Motor neuron (in vitro differentiated cells): ENCODE data around the gene CTSC. TPM values are rescaled to one million over a fixed set of nuclear protein-coding genes. Genes with fewer than 3 reads are reported as not detected.

Source experiments
- ATAC-seq, 8 experiments: fragments of 200-7000 bp; cut with Tn5 transposase; replicated peaks in 6 of 8; 2 replicates each; pipeline ENCODE4 v1.8.0; 2021; ENCODE audit warnings: mild to moderate bottlenecking in 8 of 8, moderate library complexity in 8 of 8
- H3K27ac ChIP-seq, 2 donors: fragments of 250-450 bp; sonication (Bioruptor Pico); 2 replicates each; pipeline ENCODE4 v1.9.0; 2021; ENCODE audit warnings: antibody characterized with exemption in 2 of 2, mild to moderate bottlenecking in 2 of 2, moderate library complexity in 1 of 2
- H3K4me1 ChIP-seq, 2 donors: fragments of 250-450 bp; sonication (Bioruptor Pico); replicated peaks in 1 of 2; 2 replicates each; pipeline ENCODE4 v1.6.1; 2021; ENCODE audit warnings: antibody characterized with exemption in 2 of 2, mild to moderate bottlenecking in 2 of 2, moderate library complexity in 1 of 2
- H3K4me3 ChIP-seq, 5 donors: fragments of 250-450 bp; sonication (Bioruptor Pico); 2 replicates each; pipeline ENCODE4 v1.9.0; 2021; ENCODE audit warnings: antibody characterized with exemption in 5 of 5, mild to moderate bottlenecking in 5 of 5, moderate library complexity in 4 of 5
- WGBS, 10 experiments: fragments of 450-650 bp; shearing (Covaris generic); methylation state at CpG; one replicate each; pipeline ENCODE4 v1.0.0; 2022; 5-methylcytosine and 5-hydroxymethylcytosine counted together
- in situ Hi-C, 9 experiments: fragments of 400-800 bp; cut with MboI; loops; one replicate each; pipeline ENCODE4 v1.15.0; 2021; ENCODE audit warnings: low sequenced_read_pairs in 9 of 9, low pct_unique_long_range_greater_than_20kb in 2 of 9; ENCODE audit not compliant: unreplicated experiment in 9 of 9
- total RNA-seq, 8 experiments: library from RNA; unstranded; fragments of 300-600 nt; gene quantifications; 2 replicates each; pipeline versions ENCODE4 v1.2.3 to v1.2.4, GENCODE V29; 2022

The CTSC gene
- total RNA-seq = 100 to 1,000 TPM in 2 of 8 experiments, 10 to 100 TPM in 4, 1 to 10 TPM in 2; 7.2 to 199 (median 32.4) TPM

DNA sequence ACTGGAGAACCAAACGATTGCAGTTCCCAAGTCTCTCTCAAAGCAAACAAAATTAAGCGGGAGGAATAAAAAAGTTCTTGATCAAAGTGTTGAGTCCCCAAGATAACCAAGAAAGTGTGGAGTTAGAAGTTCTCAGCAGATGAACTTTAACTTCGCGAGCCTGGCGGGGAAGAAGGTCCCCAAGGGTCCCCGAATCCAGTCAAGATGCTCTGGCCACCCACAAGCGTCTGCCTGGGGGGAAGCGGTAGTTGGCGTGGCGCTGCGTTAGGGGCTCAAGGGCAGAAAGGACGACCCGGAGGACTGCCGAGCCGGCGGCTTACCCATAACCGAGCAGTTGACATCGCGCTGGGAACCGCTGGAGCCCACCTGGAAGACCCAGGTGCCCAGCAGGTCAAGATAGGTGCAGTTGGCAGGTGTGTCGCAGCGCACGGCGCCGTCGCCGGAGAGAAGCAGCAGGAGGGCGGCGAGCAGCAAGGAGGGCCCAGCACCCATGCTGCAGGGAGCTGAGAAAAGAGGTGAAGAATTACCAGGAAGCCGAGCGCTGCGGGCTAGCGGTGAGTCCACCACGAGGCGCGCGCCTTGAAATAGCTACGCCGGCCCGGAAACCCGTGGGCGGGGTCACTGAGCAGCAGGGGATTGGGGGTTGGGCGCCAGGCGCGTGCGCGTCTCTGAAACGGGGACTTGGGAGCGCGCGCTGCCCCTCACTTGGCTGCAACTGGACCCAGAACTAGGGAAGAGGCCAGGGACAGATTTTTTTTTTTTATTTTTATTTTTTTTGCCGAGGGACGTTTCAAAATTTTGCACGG is at the start of gene CTSC:
TSS of gene CTSC (minus strand) at position 556 of the 806 bp plus-strand sequence. CDS start at position 492, 64 bp downstream.
- peak within 1 kb of the TSS; percentile 46 to 83 (median 70) for H3K4me3 ChIP-seq
- no peak within 1 kb of the TSS for H3K27ac ChIP-seq
- WGBS, 10 experiments = 0 to 8% (median 1%) methylated on average over 1 to 21 of the region's 54 CpGs; no CpG with 5 or more reads in 1 of the 10 experiments
- ATAC-seq = peak; percentile 92 to 99 (median 98)
- H3K4me1 ChIP-seq = peaks cover 3 to 7% of the 10 kb centered on the region in 2 donors
- in situ Hi-C loops = no loop called here

GRCh38 chr11:88384669-88385005 is 47.1 kb upstream of the CTSC start:
- no peak for ATAC-seq
- in situ Hi-C loops = no loop called here
- 62 to 100% (median 81%) methylated on average over 1 to 3 of the region's 3 CpGs; no CpG with 5 or more reads in 1 of the 10 experiments for WGBS, 10 experiments

GRCh38 chr11:88384004-88384668 is 46.6 kb upstream of the CTSC start:
- in situ Hi-C loops = no loop called here
- 40 to 92% (median 67%) methylated on average over 2 to 4 of the region's 4 CpGs for WGBS, 10 experiments
- Histone ChIP-seq H3K4me3 (no peak overlapping the region), H3K27ac (no peak overlapping the region), H3K4me1 (peaks cover 0 to 4% of the 10 kb centered on the region in 2 donors)
- ATAC-seq = no peak

More at GRCh38 chr11:88384669-88385005, 47.1 kb upstream of the CTSC start:
- H3K4me1 ChIP-seq = peaks cover 0 to 4% of the 10 kb centered on the region in 2 donors
- H3K27ac ChIP-seq = no peak overlapping the region
- no peak overlapping the region for H3K4me3 ChIP-seq

GRCh38 chr11:88383447-88383846 is 45.9 kb upstream of the CTSC start:
- in situ Hi-C loops = no loop called here
- no peak for ATAC-seq
- 28 to 83% (median 44%) methylated on average over 2 to 3 of the region's 3 CpGs; no CpG with 5 or more reads in 1 of the 10 experiments for WGBS, 10 experiments
- no peak overlapping the region for H3K4me3 ChIP-seq
- H3K4me1 ChIP-seq = peaks cover 0 to 4% of the 10 kb centered on the region in 2 donors
- H3K27ac ChIP-seq = no peak overlapping the region

GRCh38 chr11:88379130-88379529 is 41.6 kb upstream of the CTSC start:
- 0 to 100% (median 89%) methylated on average over 3 of the region's 3 CpGs for WGBS, 10 experiments
- in situ Hi-C loops = no loop called here
- peaks cover 0 to 4% of the 10 kb centered on the region in 2 donors for H3K4me1 ChIP-seq
- peak in 3 of 8 experiments; percentile 43 to 86 (median 82) for ATAC-seq
- no peak overlapping the region for H3K27ac ChIP-seq
- H3K4me3 ChIP-seq = no peak overlapping the region

- Histone ChIP-seq H3K4me1 (peaks cover 0 to 3% of the 10 kb centered on the region in 2 donors), H3K4me3 (no peak overlapping the region), H3K27ac (no peak overlapping the region)
- peak in 4 of 8 experiments; percentile 15 to 66 (median 40) for ATAC-seq
- in situ Hi-C loops = no loop called here
- WGBS, 10 experiments = 68 to 100% (median 85%) methylated on average over 1 to 4 of the region's 4 CpGs
Observed at GRCh38 chr11:88378422-88379066, 41.0 kb upstream of the CTSC start.

DNA sequence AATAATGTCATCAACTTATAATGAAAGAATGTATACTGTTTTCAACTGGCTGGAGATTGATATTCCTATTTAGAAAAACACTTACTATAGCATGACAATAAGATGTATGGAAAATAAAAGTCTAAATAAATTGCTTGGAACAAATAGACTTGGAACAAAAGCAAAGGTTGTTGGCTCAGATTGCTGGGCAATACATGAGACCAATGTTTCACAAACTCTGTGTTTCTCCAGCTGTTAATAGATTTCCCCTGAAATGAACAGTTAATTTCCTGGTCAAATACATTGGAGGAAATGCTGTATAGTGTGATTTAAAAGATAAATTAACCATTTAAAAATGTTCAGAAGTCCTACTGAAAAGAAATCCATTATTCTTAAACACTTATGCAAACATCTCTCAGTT is 40.1 kb upstream of the CTSC start:
- Histone ChIP-seq H3K27ac (no peak overlapping the region), H3K4me1 (no peaks in the 10 kb centered on the region), H3K4me3 (no peak overlapping the region)
- in situ Hi-C loops = no loop called here
- no peak for ATAC-seq

DNA sequence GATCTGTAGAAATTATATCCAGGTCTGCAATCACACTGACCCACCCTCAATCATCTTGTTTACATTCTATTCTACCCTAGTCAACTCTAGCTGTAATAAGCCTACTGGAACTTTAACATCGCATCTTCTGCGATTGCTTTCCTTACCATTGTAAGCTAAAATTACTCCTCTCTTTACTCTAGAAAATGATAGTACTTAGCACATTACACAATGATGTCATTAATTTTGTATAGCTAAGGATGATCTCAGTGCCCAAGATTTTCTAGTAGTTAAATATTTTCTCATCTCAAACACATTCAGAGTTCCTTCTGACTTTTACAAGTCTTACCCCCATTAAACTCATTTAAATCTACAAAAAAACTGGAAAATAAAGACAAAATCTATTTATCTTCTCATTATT is 39.6 kb upstream of the CTSC start:
- no peaks in the 10 kb centered on the region for H3K4me1 ChIP-seq
- 87 to 100% (median 94%) methylated on average over 2 of the region's 2 CpGs; no CpG with 5 or more reads in 1 of the 10 experiments for WGBS, 10 experiments
- H3K4me3 ChIP-seq = no peak overlapping the region
- no peak overlapping the region for H3K27ac ChIP-seq
- in situ Hi-C loops = no loop called here
- ATAC-seq = peak in 3 of 8 experiments; percentile 7 to 73 (median 53)

DNA sequence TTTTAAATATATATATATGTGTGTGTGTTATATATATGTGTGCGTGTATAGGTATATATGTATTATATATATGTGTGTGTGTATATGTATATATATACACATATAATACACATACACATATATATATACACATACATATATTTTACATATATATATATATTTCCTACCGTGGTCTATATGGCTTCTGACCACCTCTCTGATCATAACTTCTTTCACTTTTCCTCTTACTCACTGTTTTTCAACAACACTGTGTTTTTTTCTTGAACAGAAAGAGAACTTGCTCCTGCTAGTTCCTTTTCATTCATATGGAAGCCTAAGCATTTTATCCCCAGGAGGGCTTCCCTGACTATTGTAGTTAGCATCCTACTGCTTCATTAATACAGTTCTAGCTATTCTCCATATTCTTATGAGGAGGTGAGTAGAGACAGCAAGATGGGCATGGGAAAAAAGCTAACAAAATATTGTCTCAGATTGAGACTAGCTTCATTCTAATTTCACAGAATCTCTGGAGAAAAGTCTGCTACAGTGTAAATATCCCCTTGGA is 38.5 kb upstream of the CTSC start:
- ATAC-seq = no peak
- H3K4me3 ChIP-seq = no peak overlapping the region
- no peak overlapping the region for H3K27ac ChIP-seq
- 17 to 88% (median 50%) methylated on average over 1 to 2 of the region's 2 CpGs; no CpG with 5 or more reads in 5 of the 10 experiments for WGBS, 10 experiments
- in situ Hi-C loops = no loop called here
- no peaks in the 10 kb centered on the region for H3K4me1 ChIP-seq

DNA sequence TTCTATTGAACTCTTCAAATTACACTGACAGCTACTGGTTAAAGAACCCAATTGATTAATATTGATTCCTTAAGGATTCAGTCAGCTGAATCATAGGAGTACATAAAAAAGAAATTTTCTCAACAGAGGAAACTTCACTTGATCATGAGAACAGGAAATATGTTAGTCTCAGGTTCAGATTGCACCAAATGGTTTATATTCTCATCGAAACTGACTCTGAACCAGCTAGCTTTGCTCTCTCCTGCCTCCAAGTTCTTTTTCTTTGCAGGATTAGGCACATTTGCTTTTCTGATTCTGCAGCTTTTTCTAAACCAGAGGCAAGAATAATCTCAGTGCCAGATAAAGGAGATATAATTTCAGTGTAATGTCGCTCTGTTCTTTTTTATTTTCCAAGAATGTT is 33.2 kb upstream of the CTSC start:
- H3K4me1 ChIP-seq = no peaks in the 10 kb centered on the region
- H3K27ac ChIP-seq = no peak overlapping the region
- no peak overlapping the region for H3K4me3 ChIP-seq
- 71 to 100% (median 100%) methylated on average over 1 to 2 of the region's 2 CpGs for WGBS, 10 experiments
- ATAC-seq = no peak
- in situ Hi-C loops = loop anchor here in 1 of 9 experiments (25.0 kb wide), 1 partner anchor 108 kb away; no protein-coding TSS in a partner anchor

DNA sequence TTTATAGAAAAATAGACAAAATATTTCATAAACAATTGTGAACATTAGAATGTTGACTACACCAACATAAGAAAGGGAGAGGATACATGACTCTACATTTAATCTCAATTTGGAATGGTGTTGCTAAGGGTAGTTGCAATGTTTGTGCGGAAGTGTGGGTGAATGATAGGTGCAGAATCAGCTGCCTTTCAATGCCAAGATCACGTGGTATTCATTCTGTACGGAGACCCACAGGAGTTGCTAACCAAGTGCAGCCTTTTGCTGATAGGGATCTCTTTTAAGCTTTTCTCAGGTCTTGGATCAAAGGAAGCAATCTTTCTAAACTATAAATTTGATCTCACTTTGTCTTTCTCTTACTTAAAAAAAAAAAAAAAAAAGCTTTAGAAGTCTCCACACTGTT is 29.8 kb upstream of the CTSC start:
- H3K4me3 ChIP-seq = no peak overlapping the region
- H3K4me1 ChIP-seq = no peaks in the 10 kb centered on the region
- ATAC-seq = no peak
- no peak overlapping the region for H3K27ac ChIP-seq
- 42 to 100% (median 70%) methylated on average over 2 to 3 of the region's 3 CpGs; no CpG with 5 or more reads in 3 of the 10 experiments for WGBS, 10 experiments
- in situ Hi-C loops = loop anchor here in 1 of 9 experiments (25.0 kb wide), 1 partner anchor 105 kb away; no protein-coding TSS in a partner anchor

- 73 to 100% (median 96%) methylated on average over 1 to 2 of the region's 2 CpGs; no CpG with 5 or more reads in 2 of the 10 experiments for WGBS, 10 experiments
- Histone ChIP-seq H3K27ac (no peak overlapping the region), H3K4me3 (no peak overlapping the region), H3K4me1 (no peaks in the 10 kb centered on the region)
- peak in 2 of 8 experiments; percentile 32 to 43 for ATAC-seq
- in situ Hi-C loops = loop anchor here in 1 of 9 experiments (25.0 kb wide), 1 partner anchor 101 kb away; no protein-coding TSS in a partner anchor
Observed at GRCh38 chr11:88363648-88364065, 26.1 kb upstream of the CTSC start.
